ENCODE measurements around the gene FAM25G. TPM values are rescaled to one million over a fixed set of nuclear protein-coding genes. Genes with fewer than 3 reads are reported as not detected.
"Not testable (repeated sequence)": the region's sequence is repeated elsewhere in the genome, so short reads cannot be mapped to it uniquely, and the experiment has no call there.

The FAM25G gene
- total RNA-seq, 2 experiments from 2014 or later = not detected

DNA sequence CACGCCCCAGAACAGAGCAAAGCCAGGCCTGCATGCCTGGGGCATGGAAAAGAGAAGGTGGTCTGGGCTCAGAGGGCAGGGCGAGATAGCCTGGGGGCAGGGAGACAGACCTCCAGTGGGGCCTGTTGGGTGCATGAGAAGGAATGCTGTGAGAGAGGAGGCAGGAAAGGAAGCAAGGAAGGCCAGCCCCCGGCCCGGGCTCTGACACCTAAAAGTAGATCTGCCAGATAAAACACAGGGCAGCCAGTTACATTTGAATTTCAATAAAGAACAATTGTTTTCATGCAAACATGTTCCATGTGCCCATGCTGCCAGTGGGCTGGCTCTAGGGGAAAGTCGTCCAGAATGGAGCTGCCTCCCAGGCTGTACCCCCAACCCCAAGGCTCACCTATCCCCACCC is 13.4 kb downstream of the FAM25G start:
- ATAC-seq; H3K9me3 Mint-ChIP-seq (ENCODE audit: insufficient read depth); H3K27ac Mint-ChIP-seq; DNase-seq; H3K36me3 Mint-ChIP-seq (ENCODE audit: low read depth); H3K4me1 Mint-ChIP-seq (ENCODE audit: low read depth); H3K27me3 Mint-ChIP-seq (ENCODE audit: low read depth); H3K4me3 Mint-ChIP-seq; CTCF ChIA-PET; POLR2A ChIA-PET: not testable (repeated sequence)

DNA sequence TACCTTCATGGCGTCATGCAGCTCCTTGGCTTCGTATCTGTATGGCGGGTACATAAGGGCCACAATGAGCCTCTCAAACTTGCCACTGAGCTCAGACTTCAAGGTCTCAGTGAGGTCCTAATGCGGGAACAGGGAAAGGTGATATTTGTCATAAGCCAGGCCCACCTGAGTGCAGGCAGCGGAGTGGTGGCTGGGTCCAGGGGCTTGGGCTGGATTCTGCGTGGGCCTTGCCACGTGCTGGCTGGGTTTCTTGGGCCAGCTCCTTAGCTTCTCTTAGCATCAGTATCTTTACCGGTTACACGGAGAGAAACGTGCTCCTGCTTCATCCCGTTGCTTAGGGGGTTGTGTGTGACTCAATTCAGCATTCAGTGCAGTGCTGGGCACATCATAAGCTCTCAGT is 14.4 kb downstream of the FAM25G start:
- DNase-seq; H3K9me3 Mint-ChIP-seq (ENCODE audit: insufficient read depth); ATAC-seq; H3K27ac Mint-ChIP-seq; H3K36me3 Mint-ChIP-seq (ENCODE audit: low read depth); H3K4me3 Mint-ChIP-seq; POLR2A ChIA-PET; H3K27me3 Mint-ChIP-seq (ENCODE audit: low read depth); H3K4me1 Mint-ChIP-seq (ENCODE audit: low read depth); CTCF ChIA-PET: not testable (repeated sequence)

GRCh38 chr10:47475101-47475500 is 16.4 kb downstream of the FAM25G start:
- not testable (repeated sequence) for H3K4me3 Mint-ChIP-seq

DNA sequence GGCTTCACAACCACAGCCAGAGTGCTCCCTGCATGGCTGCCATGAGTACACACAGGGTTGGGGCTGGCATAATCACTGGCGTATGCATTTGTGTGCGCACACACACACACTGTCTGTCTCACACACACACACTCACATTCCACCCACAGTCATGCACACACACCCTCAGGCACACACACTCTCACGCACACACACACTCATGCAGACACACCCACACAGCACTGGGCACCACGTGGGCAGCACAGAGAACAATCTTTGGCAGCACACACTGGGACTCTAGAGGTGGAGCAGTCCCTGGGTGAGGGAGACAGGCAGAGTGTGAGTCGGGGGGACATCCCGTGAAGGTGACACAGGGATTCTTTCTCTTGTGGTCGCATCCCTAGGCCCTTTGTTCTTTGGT is 18.0 kb downstream of the FAM25G start:
- POLR2A ChIA-PET; H3K4me3 Mint-ChIP-seq; ATAC-seq; H3K36me3 Mint-ChIP-seq (ENCODE audit: low read depth); DNase-seq; CTCF ChIA-PET; H3K27ac Mint-ChIP-seq; H3K27me3 Mint-ChIP-seq (ENCODE audit: low read depth); H3K4me1 Mint-ChIP-seq (ENCODE audit: low read depth); H3K9me3 Mint-ChIP-seq (ENCODE audit: insufficient read depth): not testable (repeated sequence)

More at GRCh38 chr10:47475101-47475500, 16.4 kb downstream of the FAM25G start:
- H3K4me1 Mint-ChIP-seq (ENCODE audit: low read depth); H3K9me3 Mint-ChIP-seq (ENCODE audit: insufficient read depth); H3K27ac Mint-ChIP-seq; CTCF ChIA-PET; ATAC-seq; POLR2A ChIA-PET; H3K36me3 Mint-ChIP-seq (ENCODE audit: low read depth); DNase-seq; H3K27me3 Mint-ChIP-seq (ENCODE audit: low read depth): not testable (repeated sequence)

DNA sequence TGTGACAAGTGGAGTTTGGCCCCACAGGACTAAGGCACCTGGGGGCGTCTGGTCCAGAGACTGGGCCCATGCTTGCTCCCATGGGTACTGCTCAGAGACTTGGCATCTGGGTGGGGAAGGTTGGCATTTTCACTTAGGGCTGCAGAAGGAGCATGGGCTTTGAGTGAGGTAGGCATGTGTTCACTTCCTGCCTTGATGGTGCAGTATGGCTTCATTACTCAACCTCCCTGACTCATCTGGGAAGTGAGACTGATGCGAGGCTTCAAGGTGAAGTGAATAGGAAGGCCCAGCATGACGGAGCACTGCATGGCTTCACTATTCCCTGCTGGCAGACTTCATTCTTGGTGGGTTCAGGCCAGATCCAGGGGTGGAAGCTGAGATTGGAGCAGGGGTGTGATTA is 18.9 kb downstream of the FAM25G start:
- H3K4me1 Mint-ChIP-seq (ENCODE audit: low read depth); POLR2A ChIA-PET; CTCF ChIA-PET; H3K27ac Mint-ChIP-seq; ATAC-seq; H3K27me3 Mint-ChIP-seq (ENCODE audit: low read depth); DNase-seq; H3K9me3 Mint-ChIP-seq (ENCODE audit: insufficient read depth); H3K4me3 Mint-ChIP-seq; H3K36me3 Mint-ChIP-seq (ENCODE audit: low read depth): not testable (repeated sequence)

DNA sequence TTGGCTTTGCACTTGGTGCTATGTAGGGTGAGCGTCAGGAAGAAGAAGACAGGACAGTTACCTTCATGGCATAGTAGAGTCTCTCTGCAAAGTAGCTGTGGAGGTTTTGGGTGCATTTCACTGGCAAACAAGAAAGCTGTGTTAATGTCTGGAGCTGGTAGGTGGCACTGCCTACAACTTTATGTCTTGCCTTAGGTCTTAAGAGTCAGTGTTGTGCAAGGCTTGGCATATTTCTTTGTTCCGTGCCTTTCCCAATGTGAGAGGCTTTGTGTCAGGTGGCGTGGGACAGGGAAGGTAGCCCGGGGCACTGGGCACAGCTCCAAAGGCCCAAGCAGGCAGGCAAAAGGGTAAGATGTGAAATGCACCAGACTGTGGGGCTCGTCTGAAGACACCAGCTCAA is 19.4 kb downstream of the FAM25G start:
- H3K9me3 Mint-ChIP-seq (ENCODE audit: insufficient read depth) = not testable (repeated sequence)

GRCh38 chr10:47468731-47469528 is 22.6 kb downstream of the FAM25G start:
- H3K4me1 Mint-ChIP-seq (ENCODE audit: low read depth); POLR2A ChIA-PET; DNase-seq: not testable (repeated sequence)

More for the DNA sequence above, 19.4 kb downstream of the FAM25G start:
- POLR2A ChIA-PET; H3K4me1 Mint-ChIP-seq (ENCODE audit: low read depth); H3K27me3 Mint-ChIP-seq (ENCODE audit: low read depth); ATAC-seq; CTCF ChIA-PET; DNase-seq; H3K36me3 Mint-ChIP-seq (ENCODE audit: low read depth); H3K27ac Mint-ChIP-seq; H3K4me3 Mint-ChIP-seq: not testable (repeated sequence)

GRCh38 chr10:47467957-47468356 is 23.5 kb downstream of the FAM25G start:
- POLR2A ChIA-PET; DNase-seq; H3K4me1 Mint-ChIP-seq (ENCODE audit: low read depth); CTCF ChIA-PET; H3K27ac Mint-ChIP-seq; H3K4me3 Mint-ChIP-seq; H3K9me3 Mint-ChIP-seq (ENCODE audit: insufficient read depth); H3K27me3 Mint-ChIP-seq (ENCODE audit: low read depth); H3K36me3 Mint-ChIP-seq (ENCODE audit: low read depth); ATAC-seq: not testable (repeated sequence)

More at GRCh38 chr10:47468731-47469528, 22.6 kb downstream of the FAM25G start:
- H3K27ac Mint-ChIP-seq; H3K36me3 Mint-ChIP-seq (ENCODE audit: low read depth); H3K4me3 Mint-ChIP-seq; CTCF ChIA-PET; H3K9me3 Mint-ChIP-seq (ENCODE audit: insufficient read depth); H3K27me3 Mint-ChIP-seq (ENCODE audit: low read depth); ATAC-seq: not testable (repeated sequence)

DNA sequence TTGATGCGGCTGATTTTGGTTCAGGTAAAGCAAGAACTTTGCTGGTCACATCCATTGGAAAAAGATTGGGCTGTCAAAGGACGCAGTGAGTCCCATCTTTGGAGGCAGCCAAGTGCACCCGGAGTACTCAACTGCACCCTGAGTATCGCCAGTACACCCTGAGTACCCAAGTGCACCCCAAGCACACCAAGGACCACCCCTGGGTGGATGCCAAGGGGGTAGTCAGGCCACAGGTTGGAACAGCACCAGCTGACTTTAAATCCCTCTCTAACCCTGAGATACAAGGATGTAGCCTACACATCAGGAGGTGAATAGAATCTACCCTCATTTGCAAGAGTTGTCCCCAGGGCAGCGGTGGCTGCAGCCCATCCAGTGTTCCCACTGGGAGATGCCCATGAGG is 24.0 kb downstream of the FAM25G start:
- CTCF ChIA-PET; H3K36me3 Mint-ChIP-seq (ENCODE audit: low read depth); H3K4me1 Mint-ChIP-seq (ENCODE audit: low read depth); DNase-seq; POLR2A ChIA-PET; H3K27ac Mint-ChIP-seq; ATAC-seq; H3K9me3 Mint-ChIP-seq (ENCODE audit: insufficient read depth); H3K4me3 Mint-ChIP-seq; H3K27me3 Mint-ChIP-seq (ENCODE audit: low read depth): not testable (repeated sequence)

DNA sequence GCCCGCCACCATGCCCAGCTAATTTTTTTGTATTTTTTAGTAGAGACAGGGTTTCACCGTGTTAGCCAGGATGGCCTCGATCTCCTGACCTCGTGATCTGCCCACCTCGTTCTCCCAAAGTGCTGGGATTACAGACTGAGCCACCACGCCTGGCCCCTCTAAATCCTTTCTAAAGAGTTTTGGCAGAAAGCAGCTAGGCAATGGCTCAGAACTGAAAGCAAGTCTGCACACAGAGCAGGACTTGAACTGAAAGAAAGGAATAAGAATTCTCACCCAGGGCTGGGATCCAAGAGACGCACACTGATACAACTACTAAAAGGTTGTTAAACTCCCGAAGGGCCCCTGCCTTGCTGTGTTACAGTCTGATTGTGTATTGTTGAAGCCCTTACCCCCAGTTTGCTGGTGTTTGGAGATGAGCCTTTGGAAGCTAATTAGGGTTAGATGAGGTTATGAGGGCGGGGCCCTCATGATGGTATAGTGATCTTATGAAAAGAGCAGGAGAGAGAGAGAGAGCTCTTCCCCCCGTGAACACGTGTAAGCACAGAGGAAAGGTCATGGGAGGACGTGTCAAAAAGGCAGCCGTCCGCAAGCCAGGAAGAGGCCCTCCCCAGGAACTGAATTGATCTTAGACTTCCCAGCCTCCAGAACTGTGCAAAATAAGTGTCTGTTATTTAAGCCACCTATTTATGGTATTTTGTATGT is 26.1 kb downstream of the FAM25G start:
- H3K4me3 Mint-ChIP-seq; DNase-seq; H3K4me1 Mint-ChIP-seq (ENCODE audit: low read depth); CTCF ChIA-PET; H3K27me3 Mint-ChIP-seq (ENCODE audit: low read depth); H3K27ac Mint-ChIP-seq; H3K36me3 Mint-ChIP-seq (ENCODE audit: low read depth); H3K9me3 Mint-ChIP-seq (ENCODE audit: insufficient read depth); POLR2A ChIA-PET; ATAC-seq: not testable (repeated sequence)

DNA sequence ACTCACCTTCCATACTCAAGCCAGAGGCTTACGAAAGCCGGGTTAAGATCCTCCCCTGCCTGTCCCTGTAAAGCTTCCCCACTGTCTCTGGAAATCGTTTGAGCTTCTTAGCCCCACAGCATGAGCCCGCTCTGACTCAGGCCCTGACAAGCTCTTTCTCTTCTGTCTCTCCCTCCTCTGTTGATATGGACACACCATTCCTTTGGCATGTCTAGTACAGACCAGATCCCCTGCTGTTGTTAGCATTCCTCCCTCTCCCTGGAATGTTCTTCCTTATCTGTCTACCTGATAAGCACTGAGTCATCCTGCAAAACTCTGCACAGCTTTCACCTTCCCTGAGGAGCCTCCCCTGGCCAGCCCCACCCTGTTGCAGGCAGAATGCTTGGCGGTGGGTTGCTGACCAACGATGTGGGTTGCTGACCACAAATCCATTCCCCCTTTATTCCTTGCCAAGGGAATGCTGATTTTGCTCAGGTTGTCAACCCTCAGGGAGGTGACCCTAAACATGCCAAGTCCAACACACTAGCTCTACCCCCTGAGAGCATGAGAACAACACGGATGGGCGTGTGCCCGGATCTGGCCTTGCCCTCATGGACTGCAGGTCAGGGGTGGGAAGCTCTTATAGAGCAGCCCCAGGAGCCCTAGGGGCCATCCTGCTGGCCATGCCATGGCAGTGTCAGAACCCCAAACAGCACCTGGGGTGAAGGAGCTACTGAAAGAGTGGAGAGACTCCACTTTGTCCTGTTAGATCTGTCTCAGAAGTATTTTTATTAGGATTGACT is 28.7 kb downstream of the FAM25G start:
- CTCF ChIA-PET, POLR2A ChIA-PET: not testable (repeated sequence)

GRCh38 chr10:47461261-47461687 is 30.2 kb downstream of the FAM25G start:
- CTCF ChIA-PET; H3K36me3 Mint-ChIP-seq (ENCODE audit: low read depth); DNase-seq; H3K27ac Mint-ChIP-seq; H3K9me3 Mint-ChIP-seq (ENCODE audit: insufficient read depth); H3K4me1 Mint-ChIP-seq (ENCODE audit: low read depth); POLR2A ChIA-PET; H3K27me3 Mint-ChIP-seq (ENCODE audit: low read depth); H3K4me3 Mint-ChIP-seq: not testable (repeated sequence)
- peak; percentile 85 for ATAC-seq

More for the DNA sequence above, 28.7 kb downstream of the FAM25G start:
- H3K27ac Mint-ChIP-seq; DNase-seq; H3K4me3 Mint-ChIP-seq; H3K4me1 Mint-ChIP-seq (ENCODE audit: low read depth); ATAC-seq; H3K27me3 Mint-ChIP-seq (ENCODE audit: low read depth); H3K9me3 Mint-ChIP-seq (ENCODE audit: insufficient read depth); H3K36me3 Mint-ChIP-seq (ENCODE audit: low read depth): not testable (repeated sequence)
